ENCODE data around the gene SPATA45.

GRCh38 chr1:212838145-212838544 lies 9.3 kb downstream of the SPATA45 start:
- TF ChIP-seq, protein P1, sequence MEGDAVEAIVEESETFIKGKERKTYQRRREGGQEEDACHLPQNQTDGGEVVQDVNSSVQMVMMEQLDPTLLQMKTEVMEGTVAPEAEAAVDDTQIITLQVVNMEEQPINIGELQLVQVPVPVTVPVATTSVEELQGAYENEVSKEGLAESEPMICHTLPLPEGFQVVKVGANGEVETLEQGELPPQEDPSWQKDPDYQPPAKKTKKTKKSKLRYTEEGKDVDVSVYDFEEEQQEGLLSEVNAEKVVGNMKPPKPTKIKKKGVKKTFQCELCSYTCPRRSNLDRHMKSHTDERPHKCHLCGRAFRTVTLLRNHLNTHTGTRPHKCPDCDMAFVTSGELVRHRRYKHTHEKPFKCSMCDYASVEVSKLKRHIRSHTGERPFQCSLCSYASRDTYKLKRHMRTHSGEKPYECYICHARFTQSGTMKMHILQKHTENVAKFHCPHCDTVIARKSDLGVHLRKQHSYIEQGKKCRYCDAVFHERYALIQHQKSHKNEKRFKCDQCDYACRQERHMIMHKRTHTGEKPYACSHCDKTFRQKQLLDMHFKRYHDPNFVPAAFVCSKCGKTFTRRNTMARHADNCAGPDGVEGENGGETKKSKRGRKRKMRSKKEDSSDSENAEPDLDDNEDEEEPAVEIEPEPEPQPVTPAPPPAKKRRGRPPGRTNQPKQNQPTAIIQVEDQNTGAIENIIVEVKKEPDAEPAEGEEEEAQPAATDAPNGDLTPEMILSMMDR (IDR thresholded peaks at IDR 0.05; ENCODE audit: low read depth, low read length): no peak
- no peak for TF ChIP-seq EZH2phosphoT487 (IDR thresholded peaks at IDR 0.05; ENCODE audit: low read depth)
